ENCODE data around the gene SMIM41.

The SMIM41 gene

DNA sequence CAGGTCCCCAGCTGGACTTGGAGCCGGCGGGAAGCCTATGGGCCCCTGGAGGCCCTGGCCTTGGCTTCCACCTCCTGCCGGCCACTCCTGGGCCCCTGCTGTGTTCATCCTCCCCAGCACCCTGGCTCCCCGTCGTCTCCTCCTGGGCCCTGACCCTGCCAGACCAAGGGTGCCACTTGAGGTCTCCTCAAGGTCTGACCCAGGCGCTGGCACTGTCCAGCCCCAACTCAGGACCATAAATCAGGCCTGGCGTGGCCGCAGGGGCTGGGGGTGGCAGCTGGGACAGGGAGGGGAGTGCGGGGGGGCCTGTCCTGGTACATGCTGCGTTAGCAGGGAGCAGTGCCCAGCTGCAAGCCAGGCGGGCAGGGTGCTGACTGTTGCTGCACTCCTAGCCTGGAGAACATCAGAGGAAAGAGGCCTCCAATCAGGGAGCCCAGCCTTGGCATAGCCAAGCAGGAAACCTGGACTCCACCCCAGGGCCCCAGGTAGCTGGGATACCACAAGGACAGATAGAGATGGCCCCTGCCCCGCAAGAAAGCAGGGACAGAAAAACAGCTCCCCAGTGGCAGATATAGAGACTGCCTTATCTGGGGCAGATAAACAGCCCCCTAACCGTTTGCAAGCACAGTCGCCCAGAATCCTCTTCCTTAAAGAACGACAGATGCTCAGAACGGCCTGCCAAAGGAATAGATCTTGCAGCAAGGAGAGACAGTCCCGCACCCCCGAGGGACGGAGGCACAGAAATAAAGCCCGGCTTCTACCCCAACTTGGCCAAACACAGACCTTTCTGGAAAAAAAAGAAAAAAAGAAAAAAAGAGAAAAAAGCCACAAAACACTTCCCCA, 16.2 kb upstream of the SMIM41 start:
- Histone ChIP-seq H3K27me3 (replicated peaks; ENCODE audit: insufficient read depth, low read length) (peaks cover 6% of the 10 kb centered on the region), H3K4me1 (ENCODE audit: low read length) (0 out of 2 replicates have a peak, but pooled peaks cover 5% of the 10 kb centered on the region), H3F3A (ENCODE audit: insufficient read depth, low read length) (no peaks in the 10 kb centered on the region), H3K4me2 (ENCODE audit: low read depth, low read length) (no peak overlapping the region), H3K79me2 (ENCODE audit: low read length) (no peaks in the 10 kb centered on the region), H2AFZ (ENCODE audit: low read length) (no peak overlapping the region), H4K20me1 (ENCODE audit: insufficient read depth, low read length) (no peaks in the 10 kb centered on the region), H3K4me3 (ENCODE audit: low read length) (no peak overlapping the region), H3K27ac (ENCODE audit: low read length) (no peak overlapping the region), H3K9me3 (replicated peaks; ENCODE audit: insufficient read depth, low read length) (no peaks in the 10 kb centered on the region), H3K9me2 (replicated peaks; ENCODE audit: insufficient read depth, low read length) (no peaks in the 10 kb centered on the region), H3K36me3 (replicated peaks; ENCODE audit: insufficient read depth, low read length) (no peaks in the 10 kb centered on the region), H3K9ac (ENCODE audit: low read length) (no peak overlapping the region)
- TF ChIP-seq EZH2 (optimal IDR thresholded peaks at IDR 0.05; ENCODE audit: low read depth, low read length) (no peak), EZH2phosphoT487 (IDR thresholded peaks at IDR 0.05; ENCODE audit: low read length) (no peak)
- TF ChIP-seq, protein P1, sequence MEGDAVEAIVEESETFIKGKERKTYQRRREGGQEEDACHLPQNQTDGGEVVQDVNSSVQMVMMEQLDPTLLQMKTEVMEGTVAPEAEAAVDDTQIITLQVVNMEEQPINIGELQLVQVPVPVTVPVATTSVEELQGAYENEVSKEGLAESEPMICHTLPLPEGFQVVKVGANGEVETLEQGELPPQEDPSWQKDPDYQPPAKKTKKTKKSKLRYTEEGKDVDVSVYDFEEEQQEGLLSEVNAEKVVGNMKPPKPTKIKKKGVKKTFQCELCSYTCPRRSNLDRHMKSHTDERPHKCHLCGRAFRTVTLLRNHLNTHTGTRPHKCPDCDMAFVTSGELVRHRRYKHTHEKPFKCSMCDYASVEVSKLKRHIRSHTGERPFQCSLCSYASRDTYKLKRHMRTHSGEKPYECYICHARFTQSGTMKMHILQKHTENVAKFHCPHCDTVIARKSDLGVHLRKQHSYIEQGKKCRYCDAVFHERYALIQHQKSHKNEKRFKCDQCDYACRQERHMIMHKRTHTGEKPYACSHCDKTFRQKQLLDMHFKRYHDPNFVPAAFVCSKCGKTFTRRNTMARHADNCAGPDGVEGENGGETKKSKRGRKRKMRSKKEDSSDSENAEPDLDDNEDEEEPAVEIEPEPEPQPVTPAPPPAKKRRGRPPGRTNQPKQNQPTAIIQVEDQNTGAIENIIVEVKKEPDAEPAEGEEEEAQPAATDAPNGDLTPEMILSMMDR (IDR thresholded peaks at IDR 0.05; ENCODE audit: low read length), result no peak
- DNase-seq, result no peak

DNA sequence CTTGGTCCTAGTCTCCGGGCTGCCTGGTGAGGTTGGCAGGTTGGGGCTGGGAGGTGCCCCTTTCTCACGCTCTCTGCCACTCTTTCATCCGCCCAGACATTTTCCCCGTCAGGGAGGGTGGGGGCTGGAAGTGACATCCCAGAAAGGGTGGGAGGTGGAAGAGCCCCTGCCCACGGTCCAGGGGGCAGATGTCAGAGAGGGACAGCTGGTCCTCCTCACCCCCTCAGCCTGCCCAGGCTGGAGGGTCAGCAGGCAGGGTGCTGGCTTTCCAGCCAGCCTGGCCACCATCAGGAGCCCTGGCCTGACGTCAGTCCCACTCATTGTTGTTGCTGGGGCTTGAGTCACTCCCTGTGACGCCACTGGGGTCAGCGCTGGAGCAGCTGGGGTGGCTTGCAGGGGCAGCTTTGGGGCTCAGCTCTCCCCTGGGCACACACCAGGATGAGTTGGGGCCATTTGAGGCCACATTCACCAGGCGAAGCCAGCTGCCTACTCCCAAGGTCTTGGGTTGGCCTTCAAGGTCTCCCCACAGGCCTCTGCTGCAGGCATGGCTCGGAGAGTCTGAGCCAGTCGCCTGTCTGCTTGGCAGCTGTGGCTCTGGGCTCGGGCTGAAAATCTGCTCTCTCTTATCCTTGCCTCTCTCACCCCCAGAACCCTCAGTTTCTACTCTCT, 15.4 kb upstream of the SMIM41 start:
- Histone ChIP-seq H3K79me2 (ENCODE audit: low read length) (no peaks in the 10 kb centered on the region), H3K4me2 (ENCODE audit: low read depth, low read length) (no peak overlapping the region), H4K20me1 (ENCODE audit: insufficient read depth, low read length) (no peaks in the 10 kb centered on the region), H3K27ac (ENCODE audit: low read length) (no peak overlapping the region), H3K9me3 (replicated peaks; ENCODE audit: insufficient read depth, low read length) (no peaks in the 10 kb centered on the region), H3K36me3 (replicated peaks; ENCODE audit: insufficient read depth, low read length) (no peaks in the 10 kb centered on the region), H3K4me1 (ENCODE audit: low read length) (0 out of 2 replicates have a peak, but pooled peaks cover 5% of the 10 kb centered on the region), H2AFZ (ENCODE audit: low read length) (no peak overlapping the region), H3K9me2 (replicated peaks; ENCODE audit: insufficient read depth, low read length) (no peaks in the 10 kb centered on the region), H3K9ac (ENCODE audit: low read length) (no peak overlapping the region), H3K27me3 (replicated peaks; ENCODE audit: insufficient read depth, low read length) (peaks cover 6% of the 10 kb centered on the region), H3F3A (ENCODE audit: insufficient read depth, low read length) (peaks cover 3% of the 10 kb centered on the region; the same call in 1 of the 2 replicates), H3K4me3 (ENCODE audit: low read length) (no peak overlapping the region)
- DNase-seq, result no peak
- TF ChIP-seq EZH2phosphoT487 (IDR thresholded peaks at IDR 0.05; ENCODE audit: low read length), result no peak
- TF ChIP-seq EZH2 (optimal IDR thresholded peaks at IDR 0.05; ENCODE audit: low read depth, low read length), result no peak

DNA sequence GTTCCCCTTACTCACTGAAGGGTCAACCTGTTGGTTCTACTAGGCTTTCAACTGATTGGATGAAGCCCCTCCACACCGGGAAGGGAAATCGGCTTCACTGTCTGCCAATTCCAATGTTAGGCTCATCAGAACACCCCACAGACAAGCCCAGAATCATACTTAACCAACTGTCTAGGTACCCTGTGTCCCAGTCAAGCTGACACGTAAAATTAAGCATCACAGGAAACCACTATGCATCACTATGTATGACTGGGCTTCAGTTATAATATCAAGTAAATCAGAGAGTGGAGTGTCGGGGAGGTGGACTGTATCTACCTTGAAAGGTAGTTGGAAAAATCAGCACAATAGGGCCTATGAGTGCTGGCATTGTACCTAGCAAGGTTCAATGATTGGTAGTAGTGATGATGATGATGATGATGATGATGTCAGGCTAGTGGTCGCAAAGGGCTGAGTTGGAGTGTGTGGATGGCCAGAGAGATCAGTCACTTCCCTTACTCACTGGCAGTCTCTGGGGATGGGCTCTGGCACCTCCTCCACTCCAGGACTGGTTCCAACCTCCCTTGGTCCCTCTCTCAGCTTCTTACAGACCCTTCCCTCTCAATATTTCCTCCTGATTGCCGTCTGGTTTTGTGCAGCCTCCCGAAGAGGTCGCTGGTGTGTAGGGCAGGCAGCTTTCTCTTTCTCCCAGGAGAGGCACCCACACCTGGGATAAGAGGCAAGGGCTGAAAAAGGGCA, 13.0 kb upstream of the SMIM41 start:
- Histone ChIP-seq H3K9me2 (replicated peaks; ENCODE audit: insufficient read depth, low read length) (no peaks in the 10 kb centered on the region), H4K20me1 (ENCODE audit: insufficient read depth, low read length) (no peaks in the 10 kb centered on the region), H2AFZ (ENCODE audit: low read length) (0 out of 2 replicates have a peak overlapping the region, but pooled peaks have one; percentile 55), H3K4me2 (ENCODE audit: low read depth, low read length) (peak overlapping the region; percentile 58; the same call in 1 of the 2 replicates), H3K4me1 (ENCODE audit: low read length) (peaks cover 13% of the 10 kb centered on the region), H3K79me2 (ENCODE audit: low read length) (peaks cover 18% of the 10 kb centered on the region), H3K9ac (ENCODE audit: low read length) (no peak overlapping the region), H3K36me3 (replicated peaks; ENCODE audit: insufficient read depth, low read length) (no peaks in the 10 kb centered on the region), H3K27ac (ENCODE audit: low read length) (no peak overlapping the region), H3F3A (ENCODE audit: insufficient read depth, low read length) (peaks cover 3% of the 10 kb centered on the region; the same call in 1 of the 2 replicates), H3K27me3 (replicated peaks; ENCODE audit: insufficient read depth, low read length) (peaks cover 6% of the 10 kb centered on the region), H3K9me3 (replicated peaks; ENCODE audit: insufficient read depth, low read length) (no peaks in the 10 kb centered on the region), H3K4me3 (ENCODE audit: low read length) (no peak overlapping the region)
- DNase-seq, result no peak
- TF ChIP-seq EZH2phosphoT487 (IDR thresholded peaks at IDR 0.05; ENCODE audit: low read length), result no peak

DNA sequence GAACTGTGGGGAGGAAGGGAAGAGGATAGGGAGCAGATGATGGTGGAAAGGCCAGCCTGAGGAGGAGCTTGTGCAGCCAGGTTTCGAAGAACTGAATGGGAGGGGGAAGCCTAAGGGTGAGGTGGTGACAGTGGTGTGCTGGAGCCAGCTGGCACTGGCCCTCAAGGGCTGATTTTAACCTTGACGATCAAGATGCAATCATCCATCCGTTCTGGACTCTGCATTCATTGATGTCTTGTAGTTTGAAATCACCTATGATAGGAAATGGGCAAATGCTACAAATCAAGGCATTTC, 12.5 kb upstream of the SMIM41 start:
- TF ChIP-seq, protein P1 (IDR thresholded peaks at IDR 0.05; ENCODE audit: low read length), result no peak
- TF ChIP-seq EZH2 (optimal IDR thresholded peaks at IDR 0.05; ENCODE audit: low read depth, low read length) (no peak), EZH2phosphoT487 (IDR thresholded peaks at IDR 0.05; ENCODE audit: low read length) (no peak)
- Histone ChIP-seq H3K36me3 (replicated peaks; ENCODE audit: insufficient read depth, low read length) (peaks cover 2% of the 10 kb centered on the region; the same call in 1 of the 2 replicates), H3K4me1 (ENCODE audit: low read length) (peaks cover 15% of the 10 kb centered on the region), H3K9ac (ENCODE audit: low read length) (peak overlapping the region; percentile 10; the same call in 1 of the 2 replicates), H3K9me3 (replicated peaks; ENCODE audit: insufficient read depth, low read length) (no peaks in the 10 kb centered on the region), H3F3A (ENCODE audit: insufficient read depth, low read length) (peaks cover 3% of the 10 kb centered on the region; the same call in 1 of the 2 replicates), H3K4me3 (ENCODE audit: low read length) (no peak overlapping the region), H3K9me2 (replicated peaks; ENCODE audit: insufficient read depth, low read length) (no peaks in the 10 kb centered on the region), H3K27ac (ENCODE audit: low read length) (no peak overlapping the region), H4K20me1 (ENCODE audit: insufficient read depth, low read length) (no peaks in the 10 kb centered on the region), H3K27me3 (replicated peaks; ENCODE audit: insufficient read depth, low read length) (peaks cover 6% of the 10 kb centered on the region), H3K4me2 (ENCODE audit: low read depth, low read length) (peak overlapping the region; percentile 58), H3K79me2 (ENCODE audit: low read length) (peaks cover 23% of the 10 kb centered on the region), H2AFZ (ENCODE audit: low read length) (0 out of 2 replicates have a peak overlapping the region, but pooled peaks have one; percentile 55)
- no peak for DNase-seq
